Raji (cell line): ENCODE results near the gene LRP1B.

ENCODE experiments used
- POLR2A ChIP-seq: IDR thresholded peaks from 2 replicates; pipeline ENCODE4 v1.6.1; 2011; ENCODE audit warnings: low read depth, low read length, control low read depth; ENCODE audit not compliant: insufficient read depth

Gene LRP1B

DNA sequence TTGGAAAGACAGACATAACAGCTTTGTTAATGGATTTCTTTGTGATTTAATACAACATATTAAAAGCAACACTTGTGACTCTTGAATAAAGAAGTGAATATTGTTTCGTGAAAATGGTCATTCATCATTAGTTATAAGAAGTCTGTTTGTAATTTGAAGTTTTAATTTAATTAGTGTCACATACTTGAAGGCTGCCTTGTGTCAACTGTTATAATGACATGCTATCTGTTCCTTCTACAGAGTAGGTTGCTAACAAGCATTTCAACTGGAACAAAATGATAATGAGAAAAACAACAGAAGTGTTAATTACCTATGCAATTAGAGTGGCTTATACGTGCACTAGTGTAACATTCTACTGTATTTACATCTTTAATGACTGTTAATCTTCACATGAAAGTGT is 624.7 kb downstream of the LRP1B start:
- no peak for TF ChIP-seq POLR2A

DNA sequence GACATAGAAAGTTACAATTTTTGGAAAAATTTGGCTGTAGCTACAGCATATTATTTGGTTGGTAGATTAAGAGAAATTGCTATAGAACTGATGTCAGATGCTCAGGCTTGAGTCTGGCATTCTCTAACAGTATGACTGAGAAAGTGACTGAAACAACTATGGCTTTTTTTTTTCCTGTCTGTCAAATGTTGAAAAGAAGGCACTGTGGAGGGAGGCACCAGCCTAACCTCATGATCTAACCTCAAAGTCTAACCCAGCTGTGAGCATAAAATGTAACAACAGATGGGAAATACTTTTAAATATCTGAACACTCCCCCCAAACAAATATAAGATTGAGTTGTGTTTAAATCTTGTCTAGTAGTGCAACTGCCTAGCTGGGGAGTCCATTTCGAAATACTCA is 629.1 kb downstream of the LRP1B start:
- TF ChIP-seq POLR2A, result no peak

DNA sequence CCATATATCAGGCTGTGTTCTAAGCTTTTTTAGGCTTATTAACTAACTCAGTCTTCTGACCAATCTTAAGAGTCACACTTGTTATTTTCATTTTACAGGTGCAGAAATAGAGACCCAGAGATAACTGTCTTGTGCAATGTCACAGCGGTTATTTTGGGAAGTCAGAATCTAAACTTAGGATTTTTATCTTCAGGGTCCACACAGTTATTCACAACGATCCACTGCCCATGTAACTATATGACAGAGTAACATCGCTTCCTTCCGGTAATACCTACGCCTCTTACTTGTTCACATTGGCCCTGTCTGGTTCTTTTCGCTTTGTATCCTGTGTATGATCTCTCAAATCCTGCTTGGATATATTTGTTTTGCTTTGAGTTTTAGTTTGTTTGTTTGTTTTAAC is 631.7 kb downstream of the LRP1B start:
- no peak for TF ChIP-seq POLR2A

DNA sequence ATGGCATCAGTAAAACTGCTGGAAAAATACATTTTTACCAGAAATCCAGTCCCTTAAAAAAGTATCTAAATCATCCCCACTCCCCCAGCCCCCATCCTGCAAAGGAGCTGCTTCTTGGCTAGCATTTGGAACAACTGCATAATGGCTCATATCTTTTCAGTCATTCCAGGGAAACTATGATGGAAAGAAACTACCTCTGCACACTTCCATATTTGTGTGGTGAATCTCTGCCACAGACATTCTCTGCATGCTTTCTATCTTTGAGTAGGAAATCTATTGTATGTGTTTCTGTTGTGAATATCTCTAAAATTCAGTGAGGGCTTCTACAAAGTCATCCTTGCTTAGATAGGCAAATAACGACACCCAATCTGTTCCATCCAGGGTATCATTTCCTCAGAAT is 632.3 kb downstream of the LRP1B start:
- TF ChIP-seq POLR2A, result no peak

DNA sequence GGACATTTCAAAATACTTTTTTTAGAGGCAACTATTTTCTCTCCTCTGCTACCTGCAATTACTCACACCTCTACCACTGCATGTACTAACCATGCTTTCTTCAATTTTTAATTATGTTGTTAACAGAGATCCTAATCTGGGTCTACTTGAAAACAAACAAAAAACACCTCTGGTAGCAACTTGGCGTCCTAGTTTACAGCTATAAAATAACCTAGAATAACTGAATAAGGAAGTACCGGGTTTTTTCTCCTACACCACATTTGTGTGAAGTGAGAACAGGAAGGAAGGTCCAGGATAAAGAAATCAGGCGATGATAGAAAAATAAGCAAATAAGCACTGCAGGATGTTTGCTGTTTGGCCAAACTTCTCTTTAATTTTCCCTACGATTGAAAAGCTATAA is 633.5 kb downstream of the LRP1B start:
- no peak for TF ChIP-seq POLR2A

DNA sequence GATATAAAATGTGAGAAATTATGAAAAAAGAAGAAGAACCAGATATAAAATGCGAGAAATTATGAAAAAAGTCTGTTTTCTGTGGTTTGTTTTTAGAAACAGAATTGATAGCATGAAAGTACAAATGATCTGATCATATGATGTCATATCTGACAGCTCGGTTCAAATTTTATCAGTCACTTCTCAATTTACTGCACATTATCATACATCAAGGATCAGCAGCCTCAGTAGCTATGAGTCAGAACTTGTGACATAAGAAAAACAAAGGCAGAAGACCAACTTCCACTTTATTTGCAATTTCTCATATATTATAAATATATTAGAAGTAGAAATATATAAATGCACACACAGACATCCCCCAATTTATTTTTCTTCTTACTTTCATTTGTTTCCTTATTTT is 634.0 kb downstream of the LRP1B start:
- no peak for TF ChIP-seq POLR2A

DNA sequence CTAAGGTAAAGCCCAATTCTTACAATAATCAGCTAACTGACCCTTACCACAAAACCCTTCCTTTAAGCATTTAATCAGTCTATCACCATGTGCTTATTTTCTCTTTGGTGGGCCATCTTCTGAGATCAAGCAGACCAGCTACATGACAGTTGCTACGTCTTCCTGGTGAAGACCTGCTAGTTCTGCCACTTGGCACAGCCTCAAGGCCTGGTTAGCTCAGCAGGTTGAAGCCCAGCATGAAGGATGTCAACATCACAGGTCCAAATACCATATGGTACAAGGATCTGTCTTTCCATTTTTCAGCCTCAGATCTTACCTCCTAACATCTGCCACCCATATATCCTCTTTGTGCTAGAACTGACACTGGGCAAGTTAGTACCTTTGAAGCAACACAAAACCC is 636.9 kb downstream of the LRP1B start:
- no peak for TF ChIP-seq POLR2A

DNA sequence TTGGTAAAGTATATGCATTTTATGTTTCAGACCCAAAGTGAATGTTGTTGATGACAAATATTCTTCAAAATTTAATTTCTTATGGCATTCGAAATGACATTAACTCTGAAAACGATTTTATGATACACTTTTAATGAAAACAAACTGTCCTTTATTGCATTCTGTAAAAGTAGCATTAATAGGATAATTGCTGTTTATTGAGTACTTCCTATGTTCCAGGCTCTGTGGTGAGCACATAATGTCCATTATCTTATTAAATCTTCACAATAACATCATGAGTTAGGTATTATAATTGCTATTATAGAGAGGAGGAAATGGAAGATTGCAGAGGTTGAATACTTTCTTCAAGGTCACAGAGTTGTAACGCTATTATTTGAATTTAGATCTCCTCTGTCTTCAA is 638.0 kb downstream of the LRP1B start:
- no peak for TF ChIP-seq POLR2A

DNA sequence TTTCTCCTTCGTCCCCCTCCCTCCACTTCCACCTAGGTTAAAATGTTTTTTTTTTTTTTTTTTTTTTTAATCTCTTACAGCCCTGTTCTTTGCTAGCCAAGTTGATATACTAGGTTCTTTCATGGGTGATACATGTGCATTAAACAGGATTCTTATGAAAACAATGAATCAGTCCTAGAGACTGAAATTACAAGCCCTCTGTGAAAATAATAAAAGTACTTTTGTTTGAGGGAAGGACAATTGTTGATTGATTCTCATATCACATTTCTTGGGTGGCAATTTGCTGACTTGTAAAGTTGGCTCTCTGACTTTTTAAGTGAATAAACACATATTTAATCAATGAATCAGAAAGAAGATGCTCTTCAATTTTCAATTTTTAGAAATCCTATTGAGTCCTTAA is 639.9 kb downstream of the LRP1B start:
- no peak for TF ChIP-seq POLR2A

DNA sequence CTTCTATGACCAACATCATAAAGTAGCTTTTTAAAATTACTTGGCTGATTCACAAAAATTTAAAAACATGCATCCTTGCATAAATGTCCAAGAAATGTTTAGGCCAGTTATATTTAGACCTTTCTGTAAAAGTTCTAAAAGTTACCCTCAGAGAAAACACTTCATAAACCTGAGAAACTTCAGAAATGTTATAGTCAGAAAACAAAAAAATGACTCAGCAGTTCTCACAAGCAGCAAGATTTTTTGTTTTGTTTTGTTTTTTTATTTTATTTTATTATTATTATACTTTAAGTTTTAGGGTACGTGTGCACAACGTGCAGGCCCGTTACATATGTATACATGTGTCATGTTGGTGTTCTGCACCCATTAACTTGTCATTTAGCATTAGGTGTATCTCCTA is 648.1 kb downstream of the LRP1B start:
- no peak for TF ChIP-seq POLR2A

DNA sequence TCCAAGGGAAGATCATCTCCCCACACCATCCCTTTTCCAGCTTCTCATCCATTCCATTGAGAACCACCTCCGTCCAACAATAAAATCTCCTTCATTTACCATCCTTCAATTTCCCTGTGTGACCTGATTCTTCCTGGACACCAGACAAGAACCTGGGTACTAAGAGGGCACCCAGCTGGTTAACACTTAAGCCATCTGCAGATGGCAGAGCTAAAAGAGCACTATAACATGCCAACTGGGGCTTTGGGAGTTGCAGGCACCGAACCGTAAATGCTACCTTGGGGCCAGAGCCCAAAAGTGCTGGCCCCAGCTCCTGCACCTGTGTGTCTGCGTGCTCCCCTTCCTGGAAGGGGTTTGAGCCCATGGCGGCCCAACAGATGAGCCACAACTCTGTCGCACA is 655.0 kb downstream of the LRP1B start:
- TF ChIP-seq POLR2A, result no peak

DNA sequence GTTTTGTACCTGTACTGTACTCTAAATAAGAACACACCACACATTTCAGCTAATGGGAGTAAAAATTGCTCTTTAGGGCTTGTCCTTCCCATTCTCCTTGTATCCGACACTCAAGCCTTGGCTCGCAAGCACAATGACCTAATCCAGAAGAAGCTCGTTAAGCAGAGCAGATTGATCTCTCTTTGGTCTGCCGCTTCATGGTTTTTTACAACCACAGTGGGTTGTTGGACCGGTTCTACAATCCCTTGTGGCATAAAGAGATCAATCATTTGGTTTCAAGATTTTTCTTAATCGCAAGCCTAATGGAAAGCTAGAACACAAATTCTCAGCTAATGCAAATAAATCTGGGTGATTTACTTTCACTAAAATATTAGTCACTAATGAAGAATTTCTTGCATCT is 662.1 kb downstream of the LRP1B start:
- no peak for TF ChIP-seq POLR2A

DNA sequence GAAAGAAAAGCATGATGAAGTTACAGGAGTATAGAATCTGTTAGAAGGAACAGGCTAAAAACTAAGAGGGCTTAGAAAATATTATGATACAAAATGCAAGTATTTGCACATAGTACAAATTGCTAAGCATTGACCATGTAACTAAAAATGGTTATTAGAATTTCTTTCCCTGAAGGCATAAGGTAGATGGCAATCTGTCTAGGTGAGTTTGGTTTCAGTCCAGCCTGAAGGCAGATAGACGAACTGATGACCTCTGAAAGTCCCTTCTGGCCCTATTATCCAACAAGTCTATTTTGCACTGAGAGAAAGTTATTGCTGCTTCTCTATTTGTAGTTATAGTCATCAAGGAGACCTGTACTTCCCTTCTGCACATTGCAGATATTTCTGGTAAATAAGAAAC is 663.5 kb downstream of the LRP1B start:
- TF ChIP-seq POLR2A, result no peak

DNA sequence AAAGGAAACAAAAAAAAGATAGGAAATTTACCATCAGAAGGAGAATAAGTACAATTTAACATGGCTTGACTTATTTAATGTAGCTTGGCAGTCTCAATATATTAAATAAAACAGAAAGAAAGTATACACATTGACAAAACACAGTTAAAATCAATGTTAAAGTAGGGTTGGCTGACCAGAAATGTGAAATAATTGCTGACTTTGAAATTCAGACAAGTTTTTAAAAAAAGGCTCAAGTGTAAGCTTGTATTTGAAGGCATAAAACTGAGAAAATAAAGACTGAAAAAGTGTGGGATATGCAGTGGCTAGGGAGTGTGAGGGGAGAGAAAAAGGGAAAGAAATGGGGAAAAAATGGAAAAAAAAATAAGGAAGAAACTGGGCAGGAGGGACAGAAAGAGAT is 665.8 kb downstream of the LRP1B start:
- TF ChIP-seq POLR2A, result no peak

DNA sequence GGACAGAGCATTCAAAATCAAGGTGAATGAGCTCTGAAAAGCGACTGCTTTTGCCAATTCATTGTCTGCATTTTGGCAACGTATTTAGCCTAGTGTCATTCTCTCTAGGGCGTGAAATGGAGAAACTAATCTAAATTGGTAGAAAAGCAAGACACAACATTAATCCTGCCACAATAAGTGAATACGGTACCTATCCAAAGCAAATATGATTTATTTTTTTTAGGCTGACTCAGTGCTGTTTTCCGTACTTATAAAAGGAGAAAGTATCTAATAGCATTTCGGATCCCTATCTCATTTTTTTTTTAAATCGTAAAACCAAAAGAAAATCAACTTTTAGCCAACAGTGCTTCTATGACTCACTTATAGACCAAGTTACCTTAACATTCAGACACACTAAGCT is 672.5 kb downstream of the LRP1B start:
- no peak for TF ChIP-seq POLR2A

DNA sequence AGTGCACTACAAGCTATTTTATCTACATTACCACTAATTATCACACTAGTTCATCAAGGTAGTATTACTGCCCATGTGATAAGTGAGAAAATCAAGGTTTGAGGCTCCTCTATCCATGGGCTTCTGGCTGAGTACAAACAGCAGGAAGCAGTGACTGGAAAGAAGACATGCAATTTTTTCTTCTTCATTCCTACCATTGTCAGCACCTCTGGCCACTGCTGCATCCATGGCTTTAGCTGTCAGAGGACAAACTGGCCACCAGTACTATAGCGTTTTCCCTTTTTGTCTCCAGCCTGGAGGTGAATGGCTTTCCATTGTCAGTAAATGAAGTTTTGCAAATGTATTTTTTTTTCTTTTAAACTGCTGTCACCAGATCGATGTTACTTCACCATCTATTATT is 674.9 kb downstream of the LRP1B start:
- no peak for TF ChIP-seq POLR2A

DNA sequence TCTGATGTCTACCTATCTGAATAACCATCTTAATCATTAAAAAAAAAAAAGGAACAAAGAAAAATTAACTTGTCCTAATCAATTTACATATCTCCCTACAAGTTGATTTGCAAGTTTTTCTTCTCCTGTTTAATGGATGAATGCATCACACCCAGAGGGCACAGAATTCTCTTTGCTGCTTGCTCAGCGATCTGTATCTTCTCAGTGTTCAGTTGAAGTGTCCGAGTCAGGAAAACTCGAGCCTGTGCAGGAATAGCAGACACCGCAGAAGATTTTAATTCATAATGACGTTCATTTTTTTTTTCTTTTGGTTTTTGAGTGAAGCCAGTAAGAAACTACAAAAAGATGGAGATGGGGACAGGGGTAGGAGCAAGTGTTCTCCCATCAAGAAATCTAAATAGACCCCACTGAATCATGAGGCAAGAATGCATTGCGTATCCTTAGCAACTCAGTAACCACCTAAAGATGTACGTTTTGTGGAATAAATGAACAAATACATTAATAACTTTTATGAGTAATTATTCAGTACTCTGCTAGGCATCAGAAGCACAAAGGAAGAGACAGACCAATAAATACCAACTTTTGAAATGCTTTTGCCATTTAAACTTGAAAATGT is 675.5 kb downstream of the LRP1B start:
- no peak for TF ChIP-seq POLR2A
